ENCODE measurements around the gene CDIP1.

Gene CDIP1

GRCh38 chr16:4461250-4462085 is 77.1 kb downstream of the CDIP1 start:
- FAIRE-seq (no peak), DNase-seq (ENCODE audit: insufficient read length, low spot score) (no peak)

- no peak for DNase-seq (ENCODE audit: insufficient read length, low spot score)
- FAIRE-seq, result no peak
These were observed 77.7 kb downstream of the CDIP1 start for GRCh38 chr16:4460936-4461249.
